HEK293 (cell line): ENCODE measurements around the gene ABCA7.
A peak's percentile ranks its signal among the peaks of the same experiment; 100 is the strongest.

Experiments
- GFI1B ChIP-seq: fragments of 450-650 bp; formaldehyde crosslinking; IDR thresholded peaks from 2 replicates; pipeline ENCODE4 v1.5.1; 2016; ENCODE audit warnings: missing biosample characterization, missing genetic modification characterization
- GLIS1 ChIP-seq: fragments of 450-650 bp; formaldehyde crosslinking; IDR thresholded peaks from 2 replicates; pipeline ENCODE4 v1.5.1; 2016; ENCODE audit warnings: missing biosample characterization, missing genetic modification characterization
- HOXD13 ChIP-seq: sonication (generic); formaldehyde crosslinking; IDR thresholded peaks from 2 replicates; pipeline ENCODE4 v1.8.0; 2022; ENCODE audit warnings: missing genetic modification reagents, borderline replicate concordance
- IKZF3 ChIP-seq: fragments of 450-650 bp; IDR thresholded peaks from 2 replicates; pipeline ENCODE4 v1.5.0; 2018; ENCODE audit warnings: missing biosample characterization, mild to moderate bottlenecking, missing genetic modification characterization, moderate library complexity
- INSM2 ChIP-seq: fragments of 450-650 bp; formaldehyde crosslinking; IDR thresholded peaks from 2 replicates; pipeline ENCODE4 v1.5.1; 2016; ENCODE audit warnings: missing biosample characterization, missing genetic modification characterization
- OVOL3 ChIP-seq: fragments of 450-650 bp; formaldehyde crosslinking; IDR thresholded peaks from 2 replicates; pipeline ENCODE4 v1.5.1; 2016; ENCODE audit warnings: missing biosample characterization, missing genetic modification characterization
- SP2 ChIP-seq: fragments of 450-650 bp; formaldehyde crosslinking; IDR thresholded peaks from 2 replicates; pipeline ENCODE4 v1.5.1; 2016; ENCODE audit warnings: missing biosample characterization, missing genetic modification characterization
- YY2 ChIP-seq: fragments of 450-650 bp; formaldehyde crosslinking; IDR thresholded peaks from 2 replicates; pipeline ENCODE4 v1.5.1; 2016; ENCODE audit warnings: missing biosample characterization, missing genetic modification characterization
- ZFP41 ChIP-seq: fragments of 450-650 bp; formaldehyde crosslinking; IDR thresholded peaks from 2 replicates; pipeline ENCODE4 v1.5.1; 2016; ENCODE audit warnings: missing biosample characterization, missing genetic modification characterization, borderline replicate concordance
- ZIC2 ChIP-seq: fragments of 450-650 bp; formaldehyde crosslinking; IDR thresholded peaks from 2 replicates; pipeline ENCODE4 v1.5.1; 2016; ENCODE audit warnings: missing biosample characterization, missing genetic modification characterization
- ZNF138 ChIP-seq: fragments of 450-650 bp; formaldehyde crosslinking; IDR thresholded peaks from 2 replicates; pipeline ENCODE4 v1.5.1; 2016; ENCODE audit warnings: missing biosample characterization, missing genetic modification characterization, borderline replicate concordance
- ZNF140 ChIP-seq: fragments of 450-650 bp; formaldehyde crosslinking; IDR thresholded peaks from 2 replicates; pipeline ENCODE4 v1.5.1; 2016; ENCODE audit warnings: missing biosample characterization, missing genetic modification characterization
- ZNF146 ChIP-seq: fragments of 450-650 bp; formaldehyde crosslinking; IDR thresholded peaks from 2 replicates; pipeline ENCODE4 v1.5.1; 2016; ENCODE audit warnings: missing biosample characterization, missing genetic modification characterization
- ZNF24 ChIP-seq: fragments of 450-650 bp; formaldehyde crosslinking; IDR thresholded peaks from 2 replicates; pipeline ENCODE4 v1.5.1; 2016; ENCODE audit warnings: missing biosample characterization, missing genetic modification characterization
- ZNF248 ChIP-seq: fragments of 450-650 bp; formaldehyde crosslinking; IDR thresholded peaks from 2 replicates; pipeline ENCODE4 v1.5.1; 2017; ENCODE audit warnings: missing biosample characterization, missing genetic modification characterization
- ZNF311 ChIP-seq: fragments of 450-650 bp; formaldehyde crosslinking; IDR thresholded peaks from 2 replicates; pipeline ENCODE4 v1.5.1; 2017; ENCODE audit warnings: missing biosample characterization, missing genetic modification characterization, borderline replicate concordance
- ZNF324 ChIP-seq: fragments of 450-650 bp; formaldehyde crosslinking; IDR thresholded peaks from 2 replicates; pipeline ENCODE4 v1.5.1; 2016; ENCODE audit warnings: missing biosample characterization, missing genetic modification characterization
- ZNF335 ChIP-seq: fragments of 450-650 bp; formaldehyde crosslinking; conservative IDR thresholded peaks from 2 replicates; pipeline ENCODE4 v1.5.1; 2016; ENCODE audit warnings: missing biosample characterization, missing genetic modification characterization
- ZNF350 ChIP-seq: fragments of 450-650 bp; formaldehyde crosslinking; IDR thresholded peaks from 2 replicates; pipeline ENCODE4 v1.5.0; 2017; ENCODE audit warnings: missing biosample characterization, mild to moderate bottlenecking, missing genetic modification characterization
- ZNF473 ChIP-seq: fragments of 450-650 bp; formaldehyde crosslinking; IDR thresholded peaks from 2 replicates; pipeline ENCODE4 v1.5.1; 2017; ENCODE audit warnings: missing biosample characterization, missing genetic modification characterization
- ZNF514 ChIP-seq: fragments of 450-650 bp; formaldehyde crosslinking; IDR thresholded peaks from 2 replicates; pipeline ENCODE4 v1.5.1; 2016; ENCODE audit warnings: missing biosample characterization, missing genetic modification characterization
- ZNF555 ChIP-seq: fragments of 450-650 bp; formaldehyde crosslinking; conservative IDR thresholded peaks from 2 replicates; pipeline ENCODE4 v1.5.1; 2017; ENCODE audit warnings: missing biosample characterization, mild to moderate bottlenecking, missing genetic modification characterization, inconsistent platforms
- ZNF558 ChIP-seq: fragments of 450-650 bp; formaldehyde crosslinking; IDR thresholded peaks from 2 replicates; pipeline ENCODE4 v1.5.1; 2016; ENCODE audit warnings: missing biosample characterization, missing genetic modification characterization
- ZNF561 ChIP-seq: fragments of 450-650 bp; IDR thresholded peaks from 2 replicates; pipeline ENCODE4 v1.5.1; 2018; ENCODE audit warnings: missing biosample characterization, missing genetic modification characterization, borderline replicate concordance
- ZNF571 ChIP-seq: fragments of 450-650 bp; formaldehyde crosslinking; IDR thresholded peaks from 2 replicates; pipeline ENCODE4 v1.5.0; 2017; ENCODE audit warnings: missing biosample characterization, missing genetic modification characterization
- ZNF660 ChIP-seq: fragments of 450-650 bp; IDR thresholded peaks from 2 replicates; pipeline ENCODE4 v1.5.1; 2018; ENCODE audit warnings: missing biosample characterization, mild to moderate bottlenecking, missing genetic modification characterization
- ZNF837 ChIP-seq: fragments of 450-650 bp; formaldehyde crosslinking; IDR thresholded peaks from 2 replicates; pipeline ENCODE4 v1.5.1; 2016; ENCODE audit warnings: missing biosample characterization, missing genetic modification characterization
- TF ChIP-seq, protein P1 (sequence below): fragments of 450-650 bp; formaldehyde crosslinking; IDR thresholded peaks from 2 replicates; pipeline ENCODE4 v1.5.1; 2016; ENCODE audit warnings: missing biosample characterization, missing genetic modification characterization
- TF ChIP-seq, protein P2 (sequence below): fragments of 450-650 bp; formaldehyde crosslinking; IDR thresholded peaks from 2 replicates; pipeline ENCODE4 v1.5.1; 2016; ENCODE audit warnings: missing biosample characterization, missing genetic modification characterization
- TF ChIP-seq, protein P3 (sequence below): fragments of 450-650 bp; formaldehyde crosslinking; IDR thresholded peaks from 2 replicates; pipeline ENCODE4 v1.5.1; 2017; ENCODE audit warnings: missing biosample characterization, missing genetic modification characterization
- TF ChIP-seq, protein P4 (sequence below): fragments of 450-650 bp; formaldehyde crosslinking; IDR thresholded peaks from 2 replicates; pipeline ENCODE4 v1.5.1; 2016; ENCODE audit warnings: missing biosample characterization, missing genetic modification characterization

The ABCA7 gene

GRCh38 chr19:1106841-1107660, 67.1 kb downstream of the ABCA7 start (continued):
- TF ChIP-seq, protein P1, sequence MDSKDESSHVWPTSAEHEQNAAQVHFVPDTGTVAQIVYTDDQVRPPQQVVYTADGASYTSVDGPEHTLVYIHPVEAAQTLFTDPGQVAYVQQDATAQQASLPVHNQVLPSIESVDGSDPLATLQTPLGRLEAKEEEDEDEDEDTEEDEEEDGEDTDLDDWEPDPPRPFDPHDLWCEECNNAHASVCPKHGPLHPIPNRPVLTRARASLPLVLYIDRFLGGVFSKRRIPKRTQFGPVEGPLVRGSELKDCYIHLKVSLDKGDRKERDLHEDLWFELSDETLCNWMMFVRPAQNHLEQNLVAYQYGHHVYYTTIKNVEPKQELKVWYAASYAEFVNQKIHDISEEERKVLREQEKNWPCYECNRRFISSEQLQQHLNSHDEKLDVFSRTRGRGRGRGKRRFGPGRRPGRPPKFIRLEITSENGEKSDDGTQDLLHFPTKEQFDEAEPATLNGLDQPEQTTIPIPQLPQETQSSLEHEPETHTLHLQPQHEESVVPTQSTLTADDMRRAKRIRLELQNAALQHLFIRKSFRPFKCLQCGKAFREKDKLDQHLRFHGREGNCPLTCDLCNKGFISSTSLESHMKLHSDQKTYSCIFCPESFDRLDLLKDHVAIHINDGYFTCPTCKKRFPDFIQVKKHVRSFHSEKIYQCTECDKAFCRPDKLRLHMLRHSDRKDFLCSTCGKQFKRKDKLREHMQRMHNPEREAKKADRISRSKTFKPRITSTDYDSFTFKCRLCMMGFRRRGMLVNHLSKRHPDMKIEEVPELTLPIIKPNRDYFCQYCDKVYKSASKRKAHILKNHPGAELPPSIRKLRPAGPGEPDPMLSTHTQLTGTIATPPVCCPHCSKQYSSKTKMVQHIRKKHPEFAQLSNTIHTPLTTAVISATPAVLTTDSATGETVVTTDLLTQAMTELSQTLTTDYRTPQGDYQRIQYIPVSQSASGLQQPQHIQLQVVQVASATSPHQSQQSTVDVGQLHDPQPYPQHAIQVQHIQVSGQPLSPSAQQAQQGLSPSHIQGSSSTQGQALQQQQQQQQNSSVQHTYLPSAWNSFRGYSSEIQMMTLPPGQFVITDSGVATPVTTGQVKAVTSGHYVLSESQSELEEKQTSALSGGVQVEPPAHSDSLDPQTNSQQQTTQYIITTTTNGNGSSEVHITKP: peak; percentile 62; the same call in 1 of the 2 replicates
- TF ChIP-seq IKZF3 (tag by site-specific recombination): 0 out of 2 replicates have a peak, but pooled peaks have one; percentile 25
- TF ChIP-seq ZNF660: no peak
- no peak for TF ChIP-seq YY2 (tag by site-specific recombination)
- no peak for TF ChIP-seq ZNF837 (tag by site-specific recombination)
- TF ChIP-seq ZNF146 (tag by site-specific recombination): no peak
- TF ChIP-seq ZNF558 (tag by site-specific recombination): no peak
- no peak for TF ChIP-seq ZNF555 (tag by site-specific recombination)
- TF ChIP-seq, protein P2, sequence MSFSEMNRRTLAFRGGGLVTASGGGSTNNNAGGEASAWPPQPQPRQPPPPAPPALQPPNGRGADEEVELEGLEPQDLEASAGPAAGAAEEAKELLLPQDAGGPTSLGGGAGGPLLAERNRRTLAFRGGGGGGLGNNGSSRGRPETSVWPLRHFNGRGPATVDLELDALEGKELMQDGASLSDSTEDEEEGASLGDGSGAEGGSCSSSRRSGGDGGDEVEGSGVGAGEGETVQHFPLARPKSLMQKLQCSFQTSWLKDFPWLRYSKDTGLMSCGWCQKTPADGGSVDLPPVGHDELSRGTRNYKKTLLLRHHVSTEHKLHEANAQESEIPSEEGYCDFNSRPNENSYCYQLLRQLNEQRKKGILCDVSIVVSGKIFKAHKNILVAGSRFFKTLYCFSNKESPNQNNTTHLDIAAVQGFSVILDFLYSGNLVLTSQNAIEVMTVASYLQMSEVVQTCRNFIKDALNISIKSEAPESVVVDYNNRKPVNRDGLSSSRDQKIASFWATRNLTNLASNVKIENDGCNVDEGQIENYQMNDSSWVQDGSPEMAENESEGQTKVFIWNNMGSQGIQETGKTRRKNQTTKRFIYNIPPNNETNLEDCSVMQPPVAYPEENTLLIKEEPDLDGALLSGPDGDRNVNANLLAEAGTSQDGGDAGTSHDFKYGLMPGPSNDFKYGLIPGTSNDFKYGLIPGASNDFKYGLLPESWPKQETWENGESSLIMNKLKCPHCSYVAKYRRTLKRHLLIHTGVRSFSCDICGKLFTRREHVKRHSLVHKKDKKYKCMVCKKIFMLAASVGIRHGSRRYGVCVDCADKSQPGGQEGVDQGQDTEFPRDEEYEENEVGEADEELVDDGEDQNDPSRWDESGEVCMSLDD (tag by site-specific recombination): peak; percentile 61; the same call in 1 of the 2 replicates
- TF ChIP-seq ZNF571 (tag by site-specific recombination): no peak
- no peak for TF ChIP-seq ZNF473
- no peak for TF ChIP-seq ZNF138
- TF ChIP-seq GLIS1 (tag by site-specific recombination): peak; percentile 79
- TF ChIP-seq ZNF514 (tag by site-specific recombination): no peak
- TF ChIP-seq ZNF311 (tag by site-specific recombination): no peak
- TF ChIP-seq, protein P3, sequence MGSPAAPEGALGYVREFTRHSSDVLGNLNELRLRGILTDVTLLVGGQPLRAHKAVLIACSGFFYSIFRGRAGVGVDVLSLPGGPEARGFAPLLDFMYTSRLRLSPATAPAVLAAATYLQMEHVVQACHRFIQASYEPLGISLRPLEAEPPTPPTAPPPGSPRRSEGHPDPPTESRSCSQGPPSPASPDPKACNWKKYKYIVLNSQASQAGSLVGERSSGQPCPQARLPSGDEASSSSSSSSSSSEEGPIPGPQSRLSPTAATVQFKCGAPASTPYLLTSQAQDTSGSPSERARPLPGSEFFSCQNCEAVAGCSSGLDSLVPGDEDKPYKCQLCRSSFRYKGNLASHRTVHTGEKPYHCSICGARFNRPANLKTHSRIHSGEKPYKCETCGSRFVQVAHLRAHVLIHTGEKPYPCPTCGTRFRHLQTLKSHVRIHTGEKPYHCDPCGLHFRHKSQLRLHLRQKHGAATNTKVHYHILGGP (tag by site-specific recombination): no peak
- no peak for TF ChIP-seq GFI1B (tag by site-specific recombination)
- no peak for TF ChIP-seq ZFP41 (tag by site-specific recombination)
- TF ChIP-seq ZNF350: no peak
- TF ChIP-seq, protein P4, sequence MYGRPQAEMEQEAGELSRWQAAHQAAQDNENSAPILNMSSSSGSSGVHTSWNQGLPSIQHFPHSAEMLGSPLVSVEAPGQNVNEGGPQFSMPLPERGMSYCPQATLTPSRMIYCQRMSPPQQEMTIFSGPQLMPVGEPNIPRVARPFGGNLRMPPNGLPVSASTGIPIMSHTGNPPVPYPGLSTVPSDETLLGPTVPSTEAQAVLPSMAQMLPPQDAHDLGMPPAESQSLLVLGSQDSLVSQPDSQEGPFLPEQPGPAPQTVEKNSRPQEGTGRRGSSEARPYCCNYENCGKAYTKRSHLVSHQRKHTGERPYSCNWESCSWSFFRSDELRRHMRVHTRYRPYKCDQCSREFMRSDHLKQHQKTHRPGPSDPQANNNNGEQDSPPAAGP (tag by site-specific recombination): peak; percentile 77
- TF ChIP-seq ZNF140 (tag by site-specific recombination): no peak
- TF ChIP-seq ZNF24 (tag by site-specific recombination): no peak
- no peak for TF ChIP-seq OVOL3 (tag by site-specific recombination)
- peak; percentile 67; the same call in 1 of the 2 replicates for TF ChIP-seq ZIC2 (tag by site-specific recombination)
- no peak for TF ChIP-seq ZNF335 (tag by site-specific recombination)
- TF ChIP-seq ZNF324 (tag by site-specific recombination): no peak
- no peak for TF ChIP-seq ZNF561 (tag by site-specific recombination)
- no peak for TF ChIP-seq SP2 (tag by site-specific recombination)
- no peak for TF ChIP-seq HOXD13 (CRISPR knock-in tag)
- no peak for TF ChIP-seq INSM2
- no peak for TF ChIP-seq ZNF248
